ENCODE results near the gene CCNE1. TPM values are rescaled to one million over a fixed set of nuclear protein-coding genes. Genes with fewer than 3 reads are reported as not detected.

The CCNE1 gene
- total and polyA plus RNA-seq, 7 donors: 0.97 to 6.7 (median 2.0) TPM

- Histone ChIP-seq H3K4me3 (no peak overlapping the region), H3K4me1 (no peaks in the 10 kb centered on the region), H3K27ac (no peak overlapping the region), H3K27me3 (ENCODE audit: insufficient read depth in 3 of 3, low read length in 2 of 3) (no peaks in the 10 kb centered on the region), H3K36me3 (ENCODE audit: insufficient read depth in 1 of 2, low read depth in 1 of 2) (no peaks in the 10 kb centered on the region), H3K9me3 (no peaks in the 10 kb centered on the region)
- ATAC-seq (peak in 3 of 4 donors; percentile 67 to 80 (median 74)), DNase-seq (peak in 1 of 2 donors; percentile 34)
- WGBS, 3 donors: 23 to 30% (median 24%) methylated on average over 14 of the region's 14 CpGs
- peak; percentile 50 for TF ChIP-seq CTCF (IDR thresholded peaks at IDR 0.05)
- intact Hi-C loops (cut with DNase I): no loop called here
These were observed 39.9 kb upstream of the CCNE1 start for GRCh38 chr19:29771708-29772414.

GRCh38 chr19:29772696-29773095, 39.1 kb upstream of the CCNE1 start:
- H3K27me3 ChIP-seq (ENCODE audit: insufficient read depth in 3 of 3, low read length in 2 of 3): no peaks in the 10 kb centered on the region
- no peak for DNase-seq
- WGBS, 3 donors: 70 to 73% (median 72%) methylated on average over 6 of the region's 6 CpGs
- no peaks in the 10 kb centered on the region for H3K9me3 ChIP-seq
- H3K4me1 ChIP-seq: no peaks in the 10 kb centered on the region
- intact Hi-C loops (cut with DNase I): no loop called here
- no peaks in the 10 kb centered on the region for H3K36me3 ChIP-seq (ENCODE audit: insufficient read depth in 1 of 2, low read depth in 1 of 2)
- no peak for TF ChIP-seq CTCF (IDR thresholded peaks at IDR 0.05)
- H3K27ac ChIP-seq: no peak overlapping the region
- no peak for ATAC-seq
- H3K4me3 ChIP-seq: no peak overlapping the region

- intact Hi-C loops (cut with DNase I): no loop called here
- no peak for ATAC-seq
- Histone ChIP-seq H3K4me3 (no peak overlapping the region), H3K4me1 (no peaks in the 10 kb centered on the region), H3K27ac (no peak overlapping the region), H3K9me3 (no peaks in the 10 kb centered on the region), H3K36me3 (ENCODE audit: insufficient read depth in 1 of 2, low read depth in 1 of 2) (no peaks in the 10 kb centered on the region), H3K27me3 (ENCODE audit: insufficient read depth in 3 of 3, low read length in 2 of 3) (no peaks in the 10 kb centered on the region)
- no peak for DNase-seq
- 82 to 85% (median 84%) methylated on average over 8 of the region's 8 CpGs for WGBS, 3 donors
- TF ChIP-seq CTCF (IDR thresholded peaks at IDR 0.05): no peak
These were observed 38.6 kb upstream of the CCNE1 start for GRCh38 chr19:29773141-29773540.

GRCh38 chr19:29774126-29774525, 37.7 kb upstream of the CCNE1 start:
- WGBS, 3 donors: 83 to 88% (median 85%) methylated on average over 6 of the region's 6 CpGs
- H3K27me3 ChIP-seq (ENCODE audit: insufficient read depth in 3 of 3, low read length in 2 of 3): no peaks in the 10 kb centered on the region
- H3K9me3 ChIP-seq: no peaks in the 10 kb centered on the region
- no peak overlapping the region for H3K27ac ChIP-seq
- intact Hi-C loops (cut with DNase I): no loop called here
- ATAC-seq (no peak), DNase-seq (no peak)
- H3K4me3 ChIP-seq: no peak overlapping the region
- no peaks in the 10 kb centered on the region for H3K36me3 ChIP-seq (ENCODE audit: insufficient read depth in 1 of 2, low read depth in 1 of 2)
- H3K4me1 ChIP-seq: no peaks in the 10 kb centered on the region
- TF ChIP-seq CTCF (IDR thresholded peaks at IDR 0.05): no peak
